Neural progenitor cell (in vitro differentiated cells): ENCODE data around the gene PRCC. TPM values are rescaled to one million over a fixed set of nuclear protein-coding genes. Genes with fewer than 3 reads are reported as not detected.

Experiments used
- DNase-seq: peaks from one replicate; pipeline ENCODE4 v3.0.0-alpha.2; 2016; ENCODE audit warnings: low spot score
- H2AFZ ChIP-seq: fragments of 200-600 bp; sonication (generic); replicated peaks from 2 replicates; pipeline ENCODE4 v1.6.1; 2016; ENCODE audit warnings: antibody characterized with exemption
- H3F3A ChIP-seq: fragments of 200-600 bp; sonication (generic); 2 replicates; pipeline ENCODE4 v1.6.1; 2016; ENCODE audit warnings: antibody characterized with exemption, low read depth
- H3K27ac ChIP-seq: fragments of 200-600 bp; sonication (generic); 2 replicates; pipeline ENCODE4 v1.5.1; 2016; ENCODE audit warnings: mild to moderate bottlenecking
- H3K27me3 ChIP-seq: fragments of 200-600 bp; sonication (generic); 2 replicates; pipeline ENCODE4 v1.6.1; 2016; ENCODE audit warnings: mild to moderate bottlenecking, moderate library complexity
- H3K36me3 ChIP-seq: fragments of 200-600 bp; sonication (generic); 2 replicates; pipeline ENCODE4 v1.5.1; 2016
- H3K4me1 ChIP-seq: fragments of 200-600 bp; sonication (generic); 2 replicates; pipeline ENCODE4 v1.6.1; 2016; ENCODE audit warnings: mixed run types
- H3K4me2 ChIP-seq: fragments of 200-600 bp; sonication (generic); 2 replicates; pipeline ENCODE4 v1.6.1; 2016
- H3K4me3 ChIP-seq: fragments of 200-600 bp; sonication (generic); 2 replicates; pipeline ENCODE4 v1.5.1; 2016
- H3K79me2 ChIP-seq: fragments of 200-600 bp; sonication (generic); 2 replicates; pipeline ENCODE4 v1.6.1; 2016; ENCODE audit warnings: low read depth
- H3K9ac ChIP-seq: fragments of 200-600 bp; sonication (generic); 2 replicates; pipeline ENCODE4 v1.6.1; 2016
- H3K9me3 ChIP-seq: fragments of 200-600 bp; sonication (generic); 2 replicates; pipeline ENCODE4 v1.5.1; 2016; ENCODE audit warnings: low read depth
- H4K20me1 ChIP-seq: fragments of 200-600 bp; sonication (generic); 2 replicates; pipeline ENCODE4 v1.6.1; 2016; ENCODE audit warnings: low read depth
- H3K27ac Mint-ChIP-seq: 3 replicates; pipeline ENCODE4 v1.8.0; 2021; ENCODE audit warnings: mixed read lengths
- H3K27me3 Mint-ChIP-seq: 2 replicates; pipeline ENCODE4 v1.8.0; 2022; ENCODE audit warnings: low read depth, mild to moderate bottlenecking, inconsistent platforms, moderate library complexity, mixed read lengths; ENCODE audit not compliant: insufficient read depth
- H3K36me3 Mint-ChIP-seq: 3 replicates; pipeline ENCODE4 v1.8.0; 2021; ENCODE audit warnings: mixed read lengths
- H3K4me1 Mint-ChIP-seq: 3 replicates; pipeline ENCODE4 v1.8.0; 2021; ENCODE audit warnings: mixed read lengths
- H3K4me3 Mint-ChIP-seq: 3 replicates; pipeline ENCODE4 v1.8.0; 2021; ENCODE audit warnings: mild to moderate bottlenecking, moderate library complexity, mixed read lengths
- H3K9me3 Mint-ChIP-seq: 3 replicates; pipeline ENCODE4 v1.8.0; 2020; ENCODE audit warnings: mixed read lengths
- CTCF ChIP-seq: fragments of 200-600 bp; sonication (generic); IDR thresholded peaks from 2 replicates; pipeline ENCODE4 v1.5.1; 2017; ENCODE audit warnings: antibody characterized with exemption, mild to moderate bottlenecking
- EZH2 ChIP-seq: fragments of 200-600 bp; sonication (generic); IDR thresholded peaks from 2 replicates; pipeline ENCODE4 v1.6.1; 2017; ENCODE audit warnings: antibody characterized with exemption, mild to moderate bottlenecking, moderate library complexity
- EZH2phosphoT487 ChIP-seq: fragments of 200-600 bp; sonication (generic); IDR thresholded peaks from 2 replicates; pipeline ENCODE4 v1.6.1; 2017; ENCODE audit warnings: antibody characterized with exemption
- total RNA-seq: library from RNA; depleted of rRNA; stranded (reverse); fragments of >200 nt; gene quantifications from 2 replicates; pipeline ENCODE4 v1.2.3, GENCODE V29; 2015; ENCODE audit warnings: low replicate concordance

The PRCC gene
- total RNA-seq, 1 donor from 2014 or later: 30.1 TPM

GRCh38 chr1:156801409-156802121 is 34.2 kb downstream of the PRCC start:
- Mint-ChIP-seq H3K4me1 (peaks cover 27% of the 10 kb centered on the region), H3K27me3 (peaks cover 2% of the 10 kb centered on the region)
- no peak for TF ChIP-seq EZH2phosphoT487
- no peak for TF ChIP-seq CTCF
- TF ChIP-seq EZH2: no peak

GRCh38 chr1:156802421-156802935 is 35.1 kb downstream of the PRCC start:
- no peak overlapping the region for H3K27ac Mint-ChIP-seq
- Histone ChIP-seq H3K36me3 (peaks cover 18% of the 10 kb centered on the region), H2AFZ (no peak overlapping the region), H3K79me2 (no peaks in the 10 kb centered on the region), H3K27ac (no peak overlapping the region), H4K20me1 (no peaks in the 10 kb centered on the region), H3K4me3 (no peak overlapping the region), H3K27me3 (no peaks in the 10 kb centered on the region), H3F3A (peaks cover 8% of the 10 kb centered on the region), H3K9me3 (no peaks in the 10 kb centered on the region), H3K4me2 (no peak overlapping the region), H3K4me1 (peaks cover 15% of the 10 kb centered on the region), H3K9ac (no peak overlapping the region)
- TF ChIP-seq EZH2 (no peak), EZH2phosphoT487 (no peak), CTCF (no peak)
- DNase-seq: no peak
- H3K4me1 Mint-ChIP-seq: peaks cover 29% of the 10 kb centered on the region
- peaks cover 13% of the 10 kb centered on the region for H3K36me3 Mint-ChIP-seq
- H3K27me3 Mint-ChIP-seq: peaks cover 2% of the 10 kb centered on the region
- no peaks in the 10 kb centered on the region for H3K9me3 Mint-ChIP-seq
- H3K4me3 Mint-ChIP-seq: peak overlapping the region; percentile 14

More at GRCh38 chr1:156801409-156802121, 34.2 kb downstream of the PRCC start:
- H3K36me3 Mint-ChIP-seq: peaks cover 12% of the 10 kb centered on the region
- no peak overlapping the region for H3K4me2 ChIP-seq
- H3K79me2 ChIP-seq: no peaks in the 10 kb centered on the region
- H3K4me3 Mint-ChIP-seq: no peak overlapping the region
- peaks cover 19% of the 10 kb centered on the region for H3K36me3 ChIP-seq
- peaks cover 15% of the 10 kb centered on the region for H3F3A ChIP-seq
- no peak overlapping the region for H3K27ac Mint-ChIP-seq
- no peak overlapping the region for H2AFZ ChIP-seq
- no peaks in the 10 kb centered on the region for H3K9me3 ChIP-seq
- H3K27ac ChIP-seq: no peak overlapping the region
- H4K20me1 ChIP-seq: peaks cover 6% of the 10 kb centered on the region
- no peak for DNase-seq
- no peak overlapping the region for H3K4me3 ChIP-seq
- no peaks in the 10 kb centered on the region for H3K27me3 ChIP-seq
- H3K4me1 ChIP-seq: peaks cover 15% of the 10 kb centered on the region
- no peaks in the 10 kb centered on the region for H3K9me3 Mint-ChIP-seq
- no peak overlapping the region for H3K9ac ChIP-seq

- peaks cover 4% of the 10 kb centered on the region for H3K27me3 Mint-ChIP-seq
- H3K36me3 Mint-ChIP-seq: peaks cover 13% of the 10 kb centered on the region
- Histone ChIP-seq H3K36me3 (peaks cover 10% of the 10 kb centered on the region), H3F3A (peaks cover 8% of the 10 kb centered on the region), H2AFZ (no peak overlapping the region), H3K4me3 (no peak overlapping the region), H4K20me1 (no peaks in the 10 kb centered on the region), H3K9me3 (no peaks in the 10 kb centered on the region), H3K9ac (no peak overlapping the region), H3K27ac (no peak overlapping the region), H3K4me1 (peaks cover 15% of the 10 kb centered on the region), H3K27me3 (no peaks in the 10 kb centered on the region), H3K79me2 (no peaks in the 10 kb centered on the region), H3K4me2 (no peak overlapping the region)
- DNase-seq: no peak
- H3K27ac Mint-ChIP-seq: peak overlapping the region; percentile 85
- TF ChIP-seq CTCF (no peak), EZH2 (no peak), EZH2phosphoT487 (no peak)
- peak overlapping the region; percentile 35 for H3K4me3 Mint-ChIP-seq
- H3K9me3 Mint-ChIP-seq: no peaks in the 10 kb centered on the region
- peaks cover 32% of the 10 kb centered on the region for H3K4me1 Mint-ChIP-seq
Measured at GRCh38 chr1:156803086-156803851, 35.9 kb downstream of the PRCC start.
